Liver (tissue), 3 donors: ENCODE results near the gene SMIM3.

Experiments used
- CTCF ChIP-seq: fragments of 150-350 bp; IDR thresholded peaks from 2 replicates; pipeline ENCODE4 v1.5.1; 2017; ENCODE audit warnings: improper control_type of control experiment, low read depth, low read length; ENCODE audit not compliant: missing input control
- JUND ChIP-seq, 2 donors: IDR thresholded peaks; 2 replicates each; pipeline ENCODE4 v1.6.1; 2016; ENCODE audit warnings: antibody characterized with exemption in 2 of 2
- donor health status: healthy.
- donor health status: healthy.

GRCh38 chr5:150786876-150787275, 8.3 kb downstream of the SMIM3 start:
- TF ChIP-seq CTCF (no peak), JUND (IDR thresholded peaks at IDR 0.05) (no peak)
